ENCODE measurements around the gene CD300LD. TPM values are rescaled to one million over a fixed set of nuclear protein-coding genes. Genes with fewer than 3 reads are reported as not detected.

The CD300LD gene
- total RNA-seq, 2 experiments from 2014 or later, result not detected

- intact Hi-C loops (cut with DNase I, micrococcal nuclease), result no loop called here
- H3K4me1 ChIP-seq (ENCODE audit: insufficient read depth, low read length), result peaks cover 5% of the 10 kb centered on the region
- H3K9me3 Mint-ChIP-seq, result no peaks in the 10 kb centered on the region
- peaks cover 0 to 4% of the 10 kb centered on the region in 2 experiments for H3K9me3 ChIP-seq (ENCODE audit: control insufficient read depth in 1 of 2, insufficient read depth in 1 of 2, low read length in 2 of 2)
- H3K27ac ChIP-seq (ENCODE audit: low read depth in 1 of 2, low read length in 2 of 2), result no peak overlapping the region
- ChIA-PET POLR2A (no interaction called here), CTCF (no interaction called here)
- no peaks in the 10 kb centered on the region for H3K4me1 Mint-ChIP-seq (ENCODE audit: low read depth)
- H3K36me3 ChIP-seq (ENCODE audit: insufficient read depth, low read length), result no peaks in the 10 kb centered on the region
- DNase-seq (peak in 1 of 14 experiments; percentile 7), ATAC-seq (ENCODE audit: poor library complexity) (no peak)
- no peak for TF ChIP-seq CTCF (IDR thresholded peaks at IDR 0.05)
- H3K27me3 ChIP-seq (ENCODE audit: control insufficient read depth in 1 of 2, insufficient read depth in 2 of 2, low read length in 2 of 2), result peaks cover 15 to 36% of the 10 kb centered on the region in 2 experiments
- H3K27ac Mint-ChIP-seq, result no peak overlapping the region
- no peak overlapping the region for H3K4me3 Mint-ChIP-seq
- no peaks in the 10 kb centered on the region for H3K36me3 Mint-ChIP-seq (ENCODE audit: low read depth)
- H3K4me3 ChIP-seq (ENCODE audit: low read length), result no peak overlapping the region
- peaks cover 27% of the 10 kb centered on the region for H3K27me3 Mint-ChIP-seq
Measured at GRCh38 chr17:74612046-74612445, 20.0 kb upstream of the CD300LD start.

- Histone ChIP-seq H3K27ac (ENCODE audit: low read depth in 1 of 2, low read length in 2 of 2) (no peak overlapping the region), H3K27me3 (ENCODE audit: control insufficient read depth in 1 of 2, insufficient read depth in 2 of 2, low read length in 2 of 2) (peaks cover 15 to 24% of the 10 kb centered on the region in 2 experiments), H3K4me3 (ENCODE audit: low read length) (no peak overlapping the region), H3K36me3 (ENCODE audit: insufficient read depth, low read length) (no peaks in the 10 kb centered on the region), H3K9me3 (ENCODE audit: control insufficient read depth in 1 of 2, insufficient read depth in 1 of 2, low read length in 2 of 2) (peaks cover 0 to 4% of the 10 kb centered on the region in 2 experiments), H3K4me1 (ENCODE audit: insufficient read depth, low read length) (peaks cover 8% of the 10 kb centered on the region)
- Mint-ChIP-seq H3K9me3 (no peaks in the 10 kb centered on the region), H3K36me3 (ENCODE audit: low read depth) (no peaks in the 10 kb centered on the region), H3K27ac (no peak overlapping the region), H3K27me3 (peaks cover 13% of the 10 kb centered on the region), H3K4me3 (no peak overlapping the region), H3K4me1 (ENCODE audit: low read depth) (no peaks in the 10 kb centered on the region)
- ATAC-seq (ENCODE audit: poor library complexity) (no peak), DNase-seq (no peak)
- intact Hi-C loops (cut with DNase I, micrococcal nuclease), result no loop called here
- POLR2A ChIA-PET, result no interaction called here
- no peak for TF ChIP-seq CTCF (IDR thresholded peaks at IDR 0.05)
- CTCF ChIA-PET, result no interaction called here
Measured at GRCh38 chr17:74610108-74610507, 18.0 kb upstream of the CD300LD start.

- Mint-ChIP-seq H3K27me3 (peaks cover 9% of the 10 kb centered on the region), H3K9me3 (no peaks in the 10 kb centered on the region), H3K27ac (no peak overlapping the region), H3K4me1 (ENCODE audit: low read depth) (peaks cover 3% of the 10 kb centered on the region), H3K4me3 (no peak overlapping the region), H3K36me3 (ENCODE audit: low read depth) (no peaks in the 10 kb centered on the region)
- Histone ChIP-seq H3K9me3 (ENCODE audit: control insufficient read depth in 1 of 2, insufficient read depth in 1 of 2, low read length in 2 of 2) (peaks cover 0 to 4% of the 10 kb centered on the region in 2 experiments), H3K4me3 (ENCODE audit: low read length) (no peak overlapping the region), H3K27ac (ENCODE audit: low read depth in 1 of 2, low read length in 2 of 2) (no peak overlapping the region), H3K27me3 (ENCODE audit: control insufficient read depth in 1 of 2, insufficient read depth in 2 of 2, low read length in 2 of 2) (peaks cover 13 to 18% of the 10 kb centered on the region in 2 experiments), H3K4me1 (ENCODE audit: insufficient read depth, low read length) (peaks cover 11% of the 10 kb centered on the region), H3K36me3 (ENCODE audit: insufficient read depth, low read length) (no peaks in the 10 kb centered on the region)
- TF ChIP-seq CTCF (IDR thresholded peaks at IDR 0.05), result no peak
- CTCF ChIA-PET, result no interaction called here
- no peak for ATAC-seq (ENCODE audit: poor library complexity)
- DNase-seq, result no peak
- intact Hi-C loops (cut with DNase I, micrococcal nuclease), result no loop called here
- POLR2A ChIA-PET, result no interaction called here
Measured at GRCh38 chr17:74608511-74608910, 16.4 kb upstream of the CD300LD start.

Data from CD4-positive, alpha-beta T cell (primary cell).